ENCODE data around the gene SNTB2.
"Not testable (repeated sequence)": the region's sequence is repeated elsewhere in the genome, so short reads cannot be mapped to it uniquely, and the experiment has no call there.

SNTB2 gene

GRCh38 chr16:69274699-69275235 lies 87.8 kb downstream of the SNTB2 start:
- H3K4me1 ChIP-seq, result peaks cover 0 to 14% (median 8%) of the 10 kb centered on the region in 10 experiments; a peak in 11 of 20 replicates
- TF ChIP-seq Cebpa-rat (IDR thresholded peaks at IDR 0.05), result no peak
- no peak overlapping the region for H3K4me2 ChIP-seq
- H3K36me3 ChIP-seq, result peaks cover 20 to 54% (median 39%) of the 10 kb centered on the region in 11 experiments; a peak in 21 of 22 replicates
- H3K27ac ChIP-seq, result no peak overlapping the region
- no peaks in the 10 kb centered on the region for H4K20me1 ChIP-seq
- H3K9ac ChIP-seq, result no peak overlapping the region
- H3K4me3 ChIP-seq, result no peak overlapping the region
- no peaks in the 10 kb centered on the region for H3K27me3 ChIP-seq
- H3K9me3 ChIP-seq (replicated peaks in 1 of 11), result no peaks in the 10 kb centered on the region

GRCh38 chr16:69276148-69277115 lies 89.5 kb downstream of the SNTB2 start:
- no peak overlapping the region for H3K27ac ChIP-seq
- no peaks in the 10 kb centered on the region; a peak in 1 of 22 replicates for H3K9me3 ChIP-seq (replicated peaks in 1 of 11)
- no peak overlapping the region for H3K4me2 ChIP-seq
- no peak for TF ChIP-seq Cebpa-rat (IDR thresholded peaks at IDR 0.05)
- H3K36me3 ChIP-seq, result peaks cover 14 to 38% (median 25%) of the 10 kb centered on the region in 11 experiments; a peak in 21 of 22 replicates
- no peaks in the 10 kb centered on the region for H3K4me1 ChIP-seq
- H3K27me3 ChIP-seq, result no peaks in the 10 kb centered on the region
- H3K4me3 ChIP-seq, result no peak overlapping the region
- no peak overlapping the region for H3K9ac ChIP-seq
- no peaks in the 10 kb centered on the region for H4K20me1 ChIP-seq

- TF ChIP-seq Cebpa-rat (IDR thresholded peaks at IDR 0.05), result no peak
- Histone ChIP-seq H3K9me3 (replicated peaks in 1 of 11) (no peaks in the 10 kb centered on the region; a peak in 1 of 22 replicates), H3K27me3 (no peaks in the 10 kb centered on the region), H4K20me1 (no peaks in the 10 kb centered on the region), H3K36me3 (peaks cover 8 to 28% (median 16%) of the 10 kb centered on the region in 11 experiments; a peak in 20 of 22 replicates), H3K4me3 (no peak overlapping the region), H3K9ac (no peak overlapping the region), H3K4me1 (no peaks in the 10 kb centered on the region), H3K4me2 (no peak overlapping the region), H3K27ac (no peak overlapping the region)
Measured at GRCh38 chr16:69277413-69277812, 90.4 kb downstream of the SNTB2 start.

- Histone ChIP-seq H3K36me3 (peaks cover 15 to 61% (median 42%) of the 10 kb centered on the region in 11 experiments; a peak in 20 of 22 replicates), H3K4me3 (no peak overlapping the region), H3K27me3 (no peaks in the 10 kb centered on the region), H4K20me1 (peaks cover 0 to 5% (median 0%) of the 10 kb centered on the region in 11 experiments; a peak in 1 of 22 replicates), H3K9ac (no peak overlapping the region; a peak in 2 of 22 replicates), H3K4me2 (no peak overlapping the region), H3K4me1 (peaks cover 0 to 4% (median 0%) of the 10 kb centered on the region in 10 experiments; a peak in 1 of 20 replicates), H3K27ac (no peak overlapping the region), H3K9me3 (replicated peaks in 1 of 11) (no peaks in the 10 kb centered on the region; a peak in 1 of 22 replicates)
- no peak for TF ChIP-seq Cebpa-rat (IDR thresholded peaks at IDR 0.05)
Measured at GRCh38 chr16:69283851-69284250, 96.9 kb downstream of the SNTB2 start.

GRCh38 chr16:69285240-69285639 lies 98.3 kb downstream of the SNTB2 start:
- Histone ChIP-seq H3K4me2 (no peak overlapping the region), H3K36me3 (peaks cover 15 to 64% (median 42%) of the 10 kb centered on the region in 11 experiments; a peak in 20 of 22 replicates), H3K4me1 (peaks cover 0 to 4% (median 0%) of the 10 kb centered on the region in 10 experiments; a peak in 1 of 20 replicates), H3K4me3 (no peak overlapping the region), H3K27ac (no peak overlapping the region), H3K27me3 (no peaks in the 10 kb centered on the region), H3K9me3 (replicated peaks in 1 of 11) (no peaks in the 10 kb centered on the region; a peak in 1 of 22 replicates), H4K20me1 (peaks cover 0 to 5% (median 0%) of the 10 kb centered on the region in 11 experiments; a peak in 1 of 22 replicates), H3K9ac (no peak overlapping the region)
- no peak for TF ChIP-seq Cebpa-rat (IDR thresholded peaks at IDR 0.05)

- Histone ChIP-seq H3K4me1 (peaks cover 0 to 4% (median 0%) of the 10 kb centered on the region in 10 experiments; a peak in 1 of 20 replicates), H4K20me1 (peaks cover 0 to 5% (median 0%) of the 10 kb centered on the region in 11 experiments; a peak in 1 of 22 replicates), H3K4me2 (no peak overlapping the region), H3K9ac (no peak overlapping the region), H3K9me3 (replicated peaks in 1 of 11) (no peaks in the 10 kb centered on the region), H3K36me3 (peaks cover 15 to 64% (median 47%) of the 10 kb centered on the region in 11 experiments; a peak in 20 of 22 replicates), H3K4me3 (no peak overlapping the region), H3K27ac (no peak overlapping the region), H3K27me3 (no peaks in the 10 kb centered on the region)
- 0 out of 22 replicates have a peak, but pooled peaks of 1 of the 11 experiments have one; percentile 26 for TF ChIP-seq Cebpa-rat (IDR thresholded peaks at IDR 0.05)
Measured at GRCh38 chr16:69286941-69287713, 100.2 kb downstream of the SNTB2 start.

- H3K9ac ChIP-seq; H3K27ac ChIP-seq; H3K27me3 ChIP-seq; H3K9me3 ChIP-seq (replicated peaks in 1 of 11); H3K4me1 ChIP-seq; H4K20me1 ChIP-seq; H3K4me2 ChIP-seq; H3K4me3 ChIP-seq: not testable (repeated sequence)
- H3K36me3 ChIP-seq, result peaks cover 0 to 35% (median 13%) of the 10 kb centered on the region in 11 experiments; a peak in 17 of 22 replicates
Measured at GRCh38 chr16:69291657-69292056, 104.7 kb downstream of the SNTB2 start.

- Histone ChIP-seq H3K9ac (no peak overlapping the region), H3K36me3 (peaks cover 0 to 37% (median 10%) of the 10 kb centered on the region in 11 experiments; a peak in 10 of 22 replicates), H3K4me1 (peaks cover 0 to under 1% (median 0%) of the 10 kb centered on the region in 10 experiments; a peak in 1 of 20 replicates), H3K4me2 (no peak overlapping the region), H3K27me3 (no peaks in the 10 kb centered on the region), H3K27ac (no peak overlapping the region), H4K20me1 (no peaks in the 10 kb centered on the region), H3K4me3 (no peak overlapping the region), H3K9me3 (replicated peaks in 1 of 11) (no peaks in the 10 kb centered on the region)
- no peak for TF ChIP-seq Cebpa-rat (IDR thresholded peaks at IDR 0.05)
Measured at GRCh38 chr16:69293401-69293800, 106.4 kb downstream of the SNTB2 start.
